H1 (cell line): ENCODE measurements around the gene BACE2. TPM values are rescaled to one million over a fixed set of nuclear protein-coding genes. Genes with fewer than 3 reads are reported as not detected.

Experiments used
- CTCF ChIA-PET: fragments of 300-600 bp; sonication (Branson Sonifier 250); formaldehyde crosslinking; loops from one replicate; lab custom pipeline; 2021; ENCODE audit not compliant: partially characterized antibody; lab: Charles Lee
- POLR2A ChIA-PET: fragments of 300-600 bp; sonication (Branson Sonifier 250); formaldehyde crosslinking; loops from one replicate; lab custom pipeline; 2021; ENCODE audit warnings: inconsistent platforms; ENCODE audit not compliant: partially characterized antibody; lab: Charles Lee
- DNase-seq, 2 experiments: peaks; one replicate each; pipeline versions ENCODE4 v3.0.0 to v3.0.0-alpha.2; 2010 to 2022; ENCODE audit warnings: low spot score in 2 of 2, low read depth in 1 of 2, mixed read lengths in 1 of 2
- FAIRE-seq: peaks from 2 replicates; lab custom pipeline; 2011; peaks lifted over from hg19 to GRCh38; lab: Jason Lieb, UNC
- H2AFZ ChIP-seq: 2 replicates; pipeline ENCODE4 v1.8.1; 2012; ENCODE audit warnings: low read length, inconsistent platforms
- H2AK5ac ChIP-seq: 2 replicates; pipeline ENCODE4 v1.6.1; 2013; ENCODE audit warnings: low read depth, low read length
- H2BK120ac ChIP-seq: replicated peaks from 2 replicates; pipeline ENCODE3; 2013; ENCODE audit warnings: low read depth, low read length, inconsistent platforms
- H2BK12ac ChIP-seq: 2 replicates; pipeline ENCODE4 v1.6.1; 2013; ENCODE audit warnings: low read depth, low read length
- H2BK15ac ChIP-seq: 2 replicates; pipeline ENCODE4 v1.6.1; 2013; ENCODE audit warnings: low read length
- H2BK20ac ChIP-seq: 2 replicates; pipeline ENCODE4 v1.6.1; 2013; ENCODE audit warnings: low read length
- H2BK5ac ChIP-seq: 2 replicates; pipeline ENCODE4 v1.6.1; 2013; ENCODE audit warnings: low read depth, low read length
- H3K14ac ChIP-seq: 2 replicates; pipeline ENCODE4 v1.6.1; 2013; ENCODE audit warnings: inconsistent platforms; ENCODE audit not compliant: insufficient read length
- H3K18ac ChIP-seq: 2 replicates; pipeline ENCODE4 v1.6.1; 2013; ENCODE audit warnings: low read length; ENCODE audit errors: extremely low read depth
- H3K23ac ChIP-seq: 2 replicates; pipeline ENCODE4 v1.6.1; 2013; ENCODE audit warnings: inconsistent platforms; ENCODE audit not compliant: insufficient read length
- H3K23me2 ChIP-seq: 2 replicates; pipeline ENCODE4 v1.6.1; 2013; ENCODE audit warnings: low read depth, low read length
- H3K27ac ChIP-seq: 2 replicates; pipeline ENCODE4 v1.6.1; 2011; ENCODE audit warnings: low read depth, low read length, inconsistent platforms
- H3K27me3 ChIP-seq, 4 experiments: replicated peaks in 1 of 4; 1 replicate in 1 of 4; 2 replicates in 3 of 4; pipeline versions ENCODE4 v1.6.1 to v1.8.1; 2011 to 2013; ENCODE audit warnings: low read length in 3 of 4, mild to moderate bottlenecking in 3 of 4, inconsistent platforms in 2 of 4, mixed read lengths in 2 of 4, moderate library complexity in 1 of 4; ENCODE audit not compliant: control insufficient read depth in 3 of 4, insufficient read depth in 3 of 4; ENCODE audit errors: extremely low read depth in 1 of 4
- H3K36me3 ChIP-seq, 4 experiments: 2 replicates each; pipeline versions ENCODE4 v1.6.1 to v1.8.1; 2011 to 2013; ENCODE audit warnings: mild to moderate bottlenecking in 4 of 4, low read length in 3 of 4, moderate library complexity in 2 of 4, control low read depth in 1 of 4, inconsistent platforms in 1 of 4; ENCODE audit not compliant: insufficient read depth in 4 of 4, control insufficient read depth in 2 of 4
- H3K4ac ChIP-seq: replicated peaks from 2 replicates; pipeline ENCODE3; 2013; ENCODE audit warnings: low read length, low read depth, mixed read lengths, inconsistent platforms; ENCODE audit not compliant: insufficient read length
- H3K4me1 ChIP-seq, 4 experiments: replicated peaks in 1 of 4; 1 replicate in 1 of 4; 2 replicates in 3 of 4; pipeline versions ENCODE4 v1.6.1 to v1.8.1; 2011 to 2013; ENCODE audit warnings: low read length in 3 of 4, inconsistent platforms in 2 of 4, mixed read lengths in 1 of 4; ENCODE audit not compliant: insufficient read depth in 4 of 4, control insufficient read depth in 3 of 4
- H3K4me2 ChIP-seq, 2 experiments: 2 replicates each; pipeline versions ENCODE4 v1.6.1 to v1.8.1; 2011 to 2013; ENCODE audit warnings: low read depth in 2 of 2, low read length in 2 of 2, control low read depth in 1 of 2, inconsistent platforms in 1 of 2, mild to moderate bottlenecking in 1 of 2; ENCODE audit not compliant: insufficient read depth in 1 of 2
- H3K4me3 ChIP-seq, 4 experiments: fragments of 200-600, 300-600 bp in 1 of 4; sonication (generic), shearing (Covaris generic), sonication (Bioruptor Twin) in 1 of 4; 2 replicates each; pipeline versions ENCODE4 v1.5.1 to v1.8.1; 2011 to 2016; ENCODE audit warnings: low read length in 4 of 4, low read depth in 3 of 4, control low read depth in 2 of 4, inconsistent platforms in 2 of 4, mild to moderate bottlenecking in 2 of 4, mixed read lengths in 1 of 4, moderate library complexity in 1 of 4; ENCODE audit not compliant: insufficient read depth in 2 of 4; ENCODE audit errors: extremely low read depth in 1 of 4
- H3K56ac ChIP-seq: replicated peaks from 2 replicates; pipeline ENCODE3; 2013; ENCODE audit warnings: low read depth, mild to moderate bottlenecking, mixed read lengths, low read length, inconsistent platforms; ENCODE audit not compliant: insufficient read length
- H3K79me1 ChIP-seq: 2 replicates; pipeline ENCODE4 v1.6.1; 2013; ENCODE audit warnings: low read depth, low read length, control low read depth
- H3K79me2 ChIP-seq, 2 experiments: 2 replicates each; pipeline versions ENCODE4 v1.6.1 to v1.8.1; 2012 to 2013; ENCODE audit warnings: low read length in 2 of 2, mild to moderate bottlenecking in 2 of 2, inconsistent platforms in 1 of 2; ENCODE audit not compliant: insufficient read depth in 2 of 2, control insufficient read depth in 1 of 2
- H3K9ac ChIP-seq, 4 experiments: replicated peaks in 1 of 4; 1 replicate in 1 of 4; 2 replicates in 3 of 4; pipeline versions ENCODE4 v1.6.1 to v1.8.1; 2011 to 2013; ENCODE audit warnings: low read depth in 3 of 4, low read length in 3 of 4, control low read depth in 2 of 4, mild to moderate bottlenecking in 2 of 4, moderate library complexity in 2 of 4, inconsistent platforms in 1 of 4; ENCODE audit errors: extremely low read depth in 1 of 4
- H3K9me3 ChIP-seq, 2 experiments: 2 replicates each; pipeline versions ENCODE4 v1.6.1 to v1.8.1; 2012 to 2013; ENCODE audit warnings: mild to moderate bottlenecking in 2 of 2, moderate library complexity in 2 of 2, control low read depth in 1 of 2, inconsistent platforms in 1 of 2, low read depth in 1 of 2, low read length in 1 of 2, mixed read lengths in 1 of 2; ENCODE audit not compliant: insufficient read depth in 2 of 2
- H4K20me1 ChIP-seq, 2 experiments: replicated peaks in 1 of 2; 2 replicates each; pipeline versions ENCODE3 to v1.8.1; 2011 to 2013; ENCODE audit warnings: inconsistent platforms in 2 of 2, low read length in 2 of 2, mild to moderate bottlenecking in 1 of 2; ENCODE audit not compliant: insufficient read depth in 2 of 2, control insufficient read depth in 1 of 2
- H4K5ac ChIP-seq: 2 replicates; pipeline ENCODE4 v1.6.1; 2013; ENCODE audit warnings: low read length, low read depth, mixed read lengths, inconsistent platforms; ENCODE audit not compliant: insufficient read length
- H4K8ac ChIP-seq: 2 replicates; pipeline ENCODE4 v1.8.0; 2013; ENCODE audit warnings: mild to moderate bottlenecking, moderate library complexity, low read length, inconsistent platforms; ENCODE audit not compliant: insufficient read depth; ENCODE audit errors: extremely low read depth
- H4K91ac ChIP-seq: replicated peaks from 2 replicates; pipeline ENCODE3; 2013; ENCODE audit warnings: low read length, mixed read lengths, inconsistent platforms; ENCODE audit not compliant: insufficient read length
- CEBPB ChIP-seq: IDR thresholded peaks from 2 replicates; pipeline ENCODE4 v1.6.1; 2012; ENCODE audit warnings: low read depth, low read length
- EP300 ChIP-seq, 2 experiments: IDR thresholded peaks; 1 replicate in 1 of 2; 2 replicates in 1 of 2; pipeline ENCODE4 v1.6.1; 2011 to 2012; ENCODE audit warnings: low read depth in 2 of 2, low read length in 2 of 2, mild to moderate bottlenecking in 2 of 2, borderline replicate concordance in 1 of 2, inconsistent platforms in 1 of 2, moderate library complexity in 1 of 2
- GTF2F1 ChIP-seq: IDR thresholded peaks from 2 replicates; pipeline ENCODE4 v1.6.1; 2012; ENCODE audit warnings: low read depth, low read length, improper control_type of control experiment, borderline replicate concordance
- JUN ChIP-seq: IDR thresholded peaks from 2 replicates; pipeline ENCODE4 v1.6.1; 2011; ENCODE audit warnings: low read depth, mild to moderate bottlenecking, improper control_type of control experiment, low read length
- JUND ChIP-seq: IDR thresholded peaks from 2 replicates; pipeline ENCODE4 v1.6.1; 2011; ENCODE audit warnings: mild to moderate bottlenecking, improper control_type of control experiment, low read length
- NANOG ChIP-seq: IDR thresholded peaks from 2 replicates; pipeline ENCODE4 v1.6.1; 2011; ENCODE audit warnings: low read length, low read depth, mild to moderate bottlenecking, inconsistent platforms; ENCODE audit not compliant: insufficient read depth, poor library complexity, severe bottlenecking
- POU5F1 ChIP-seq: IDR thresholded peaks from 2 replicates; pipeline ENCODE4 v1.6.1; 2011; ENCODE audit warnings: low read depth, mild to moderate bottlenecking, low read length, moderate library complexity
- RFX5 ChIP-seq: IDR thresholded peaks from 2 replicates; pipeline ENCODE4 v1.6.1; 2011; ENCODE audit warnings: low read depth, low read length, improper control_type of control experiment, borderline replicate concordance
- RXRA ChIP-seq: IDR thresholded peaks from 2 replicates; pipeline ENCODE4 v1.6.1; 2011; ENCODE audit warnings: low read depth, mild to moderate bottlenecking, low read length, moderate library complexity; ENCODE audit not compliant: insufficient read depth
- SUZ12 ChIP-seq: fragments of 200-600 bp; sonication (generic); IDR thresholded peaks from 2 replicates; pipeline ENCODE4 v1.6.1; 2012; ENCODE audit warnings: mild to moderate bottlenecking, inconsistent platforms, low read length, moderate library complexity, mixed read lengths
- WGBS, 2 experiments: shearing (Covaris generic) in 1 of 2; methylation state at CpG; one replicate each; pipeline versions ENCODE4 v1.1.6 to v1.1.7; 2013 to 2015; ENCODE audit warnings: low lambda C conversion rate in 2 of 2, mixed read lengths in 2 of 2, inconsistent platforms in 1 of 2, low coverage in 1 of 2, missing lambda C conversion rate in 1 of 2; ENCODE audit not compliant: insufficient replicate concordance in 2 of 2, insufficient coverage in 1 of 2, insufficient read length in 1 of 2; ENCODE audit errors: extremely low coverage in 1 of 2, missing lambda C conversion rate in 1 of 2; 5-methylcytosine and 5-hydroxymethylcytosine counted together
- polyA plus RNA-seq, 7 experiments: library from polyadenylated mRNA; depleted of rRNA in 3 of 7; stranded (reverse) in 5 of 7; unstranded in 2 of 7; fragments of >200 nt in 5 of 7; fragments of 200-250 nt in 2 of 7; gene quantifications; 1 replicate in 5 of 7; 2 replicates in 1 of 7; 4 replicates in 1 of 7; pipeline versions ENCODE4 v1.2.1 to v1.2.3, GENCODE V29; 2011 to 2013; ENCODE audit warnings: missing spikeins in 2 of 7, mixed read lengths in 2 of 7
- total RNA-seq: library from RNA; stranded (reverse); fragmentation: NEBNext Ultra II Directional; extraction: Animal tissue kit (Norgen Biotek cat#: 25700); gene quantifications from 2 replicates; pipeline ENCODE4 v1.2.1, GENCODE V29; 2021
- TF ChIP-seq, protein P1 (sequence below): IDR thresholded peaks from 2 replicates; pipeline ENCODE4 v1.6.1; 2012; ENCODE audit warnings: low read length, inconsistent platforms

The BACE2 gene
- total and polyA plus RNA-seq, 2 of the 8 experiments (the other 6 are each of a cell fraction or from before 2014, with no cell fraction given) = 8.1 to 10.9 TPM

DNA sequence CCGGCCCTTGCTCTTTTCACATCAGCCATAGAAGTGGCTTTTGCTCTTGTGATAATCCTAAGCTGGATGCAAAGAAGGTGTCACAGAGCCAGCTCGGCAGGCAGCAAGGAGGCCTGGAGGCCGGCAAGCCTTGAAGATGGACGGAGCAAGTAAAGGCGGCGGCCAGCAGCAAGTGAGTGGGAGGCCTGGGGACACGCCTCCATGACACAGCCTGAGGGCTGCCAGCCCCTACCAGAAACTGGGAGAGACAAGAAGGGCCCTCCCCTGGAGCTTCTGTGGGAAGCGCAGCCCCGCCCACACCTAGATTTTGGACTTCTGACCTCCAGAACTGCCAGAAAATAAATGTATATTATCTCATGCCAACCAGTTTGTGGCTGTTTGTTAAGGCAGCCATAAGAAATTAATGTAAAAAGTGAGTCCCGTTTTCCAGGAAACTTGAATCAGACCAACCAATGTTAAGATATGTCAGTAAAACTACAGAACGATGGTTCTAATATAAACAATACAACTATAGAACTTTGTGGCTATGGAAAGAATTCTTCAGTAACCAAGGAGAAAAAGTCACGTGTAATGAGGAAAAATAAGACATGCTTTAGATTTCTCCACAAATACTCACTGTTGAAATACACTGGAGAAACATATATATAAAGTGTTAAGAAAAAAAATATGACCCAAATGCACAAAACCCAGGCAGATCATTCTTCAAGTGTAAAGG, 49.9 kb downstream of the BACE2 start:
- Histone ChIP-seq H3K4me1 (no peaks in the 10 kb centered on the region), H3K56ac (no peak overlapping the region), H3K27me3 (no peaks in the 10 kb centered on the region), H2BK5ac (no peak overlapping the region), H3K4ac (no peak overlapping the region), H3K79me1 (no peaks in the 10 kb centered on the region), H3K23me2 (no peaks in the 10 kb centered on the region), H4K91ac (no peak overlapping the region), H2BK120ac (no peak overlapping the region), H3K9ac (no peak overlapping the region), H2BK12ac (no peak overlapping the region), H3K4me3 (no peak overlapping the region), H2BK20ac (no peak overlapping the region), H3K79me2 (no peaks in the 10 kb centered on the region), H4K20me1 (no peaks in the 10 kb centered on the region), H3K18ac (no peak overlapping the region), H3K14ac (no peak overlapping the region), H2AFZ (no peak overlapping the region), H3K9me3 (no peaks in the 10 kb centered on the region), H3K36me3 (no peaks in the 10 kb centered on the region), H3K4me2 (no peak overlapping the region), H2BK15ac (no peak overlapping the region), H4K8ac (no peak overlapping the region), H3K23ac (no peak overlapping the region), H4K5ac (no peak overlapping the region), H3K27ac (no peak overlapping the region), H2AK5ac (no peak overlapping the region)
- 87% methylated on average over 12 of the region's 12 CpGs; no CpG with 5 or more reads in 1 of the 2 experiments for WGBS, 2 experiments
- no peak for FAIRE-seq
- ChIA-PET CTCF (interaction anchor here (2.6 kb wide), 1 partner anchor 47 kb away, joined by 9 read pairs; no protein-coding TSS in a partner anchor), POLR2A (no interaction called here)
- no peak for DNase-seq
- TF ChIP-seq RXRA (no peak), RFX5 (no peak), CEBPB (no peak), SUZ12 (no peak), EP300 (IDR thresholded peaks at IDR 0.05; ENCODE audit: borderline replicate concordance in 1 of 2, low read depth in 2 of 2, low read length in 2 of 2) (no peak), JUND (no peak), POU5F1 (no peak), GTF2F1 (no peak), JUN (no peak), NANOG (no peak)
- TF ChIP-seq, protein P1, sequence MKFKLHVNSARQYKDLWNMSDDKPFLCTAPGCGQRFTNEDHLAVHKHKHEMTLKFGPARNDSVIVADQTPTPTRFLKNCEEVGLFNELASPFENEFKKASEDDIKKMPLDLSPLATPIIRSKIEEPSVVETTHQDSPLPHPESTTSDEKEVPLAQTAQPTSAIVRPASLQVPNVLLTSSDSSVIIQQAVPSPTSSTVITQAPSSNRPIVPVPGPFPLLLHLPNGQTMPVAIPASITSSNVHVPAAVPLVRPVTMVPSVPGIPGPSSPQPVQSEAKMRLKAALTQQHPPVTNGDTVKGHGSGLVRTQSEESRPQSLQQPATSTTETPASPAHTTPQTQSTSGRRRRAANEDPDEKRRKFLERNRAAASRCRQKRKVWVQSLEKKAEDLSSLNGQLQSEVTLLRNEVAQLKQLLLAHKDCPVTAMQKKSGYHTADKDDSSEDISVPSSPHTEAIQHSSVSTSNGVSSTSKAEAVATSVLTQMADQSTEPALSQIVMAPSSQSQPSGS = no peak
